Upper lobe of left lung (tissue), 6 donors: ENCODE results near the gene FRMPD2. TPM values are rescaled to one million over a fixed set of nuclear protein-coding genes. Genes with fewer than 3 reads are reported as not detected.
"Not testable (repeated sequence)": the region's sequence is repeated elsewhere in the genome, so short reads cannot be mapped to it uniquely, and the experiment has no call there.

ENCODE experiments used
- ATAC-seq, 2 donors: fragments of 200-7000 bp; cut with Tn5 transposase; one replicate each; pipeline ENCODE4 v1.9.1; 2022; ENCODE audit warnings: mild to moderate bottlenecking in 2 of 2, moderate library complexity in 2 of 2; ENCODE audit not compliant: low FRiP score in 2 of 2
- DNase-seq, 2 donors: peaks; one replicate each; pipeline ENCODE4 v3.0.0-alpha.2; 2019 to 2020
- H3K27ac ChIP-seq, 4 donors: fragments of 200-600 bp; sonication (generic); one replicate each; pipeline ENCODE4 v1.5.1; 2016 to 2019
- H3K27me3 ChIP-seq, 4 donors: fragments of 200-600 bp; sonication (generic); one replicate each; pipeline ENCODE4 v1.5.1; 2017 to 2019
- H3K36me3 ChIP-seq, 4 donors: fragments of 200-600 bp; sonication (generic); one replicate each; pipeline ENCODE4 v1.5.1; 2016 to 2019
- H3K4me1 ChIP-seq, 4 donors: fragments of 200-600 bp; sonication (generic); one replicate each; pipeline ENCODE4 v1.5.1; 2018 to 2019
- H3K4me3 ChIP-seq, 4 donors: fragments of 200-600 bp; sonication (generic); one replicate each; pipeline ENCODE4 v1.5.1; 2017 to 2019; ENCODE audit warnings: mild to moderate bottlenecking in 2 of 4, moderate library complexity in 1 of 4
- H3K9me3 ChIP-seq, 4 donors: fragments of 200-600 bp; sonication (generic); one replicate each; pipeline ENCODE4 v1.5.1; 2018 to 2019
- CTCF ChIP-seq, 6 experiments: fragments of 450-650 bp in 4 of 6; fragments of 200-600 bp in 2 of 6; sonication (generic) in 2 of 6; IDR thresholded peaks; one replicate each; pipeline ENCODE4 v1.5.1; 2016 to 2019; ENCODE audit warnings: antibody characterized with exemption in 6 of 6
- EP300 ChIP-seq, 4 donors: sonication (generic); formaldehyde crosslinking; IDR thresholded peaks; one replicate each; pipeline ENCODE4 v1.5.1; 2017; ENCODE audit warnings: antibody characterized with exemption in 4 of 4, control low read depth in 2 of 4
- POLR2A ChIP-seq, 4 donors: fragments of 450-650 bp; IDR thresholded peaks; one replicate each; pipeline ENCODE4 v1.5.1; 2016 to 2017; ENCODE audit warnings: antibody characterized with exemption in 4 of 4, mild to moderate bottlenecking in 2 of 4
- POLR2AphosphoS5 ChIP-seq, 2 donors: sonication (generic); formaldehyde crosslinking; IDR thresholded peaks; one replicate each; pipeline ENCODE4 v1.5.1; 2017; ENCODE audit warnings: antibody characterized with exemption in 2 of 2
- WGBS, 2 donors: methylation state at CpG; one replicate each; pipeline ENCODE4 v1.1.5; 2017 to 2018; 5-methylcytosine and 5-hydroxymethylcytosine counted together
- total RNA-seq, 6 donors: library from RNA; depleted of rRNA in 4 of 6; stranded (reverse); fragments of >200 nt in 4 of 6; gene quantifications; one replicate each; pipeline versions ENCODE4 v1.1.0 to v1.2.1, GENCODE V29; 2016 to 2021
- donor health status: DM: no; HTN: no; CAD: no; lungs with moderate emphysema.
- donor health status: DM: no; HTN: yes; CAD: no; lungs with severe emphysema.

FRMPD2 gene
- total RNA-seq, 6 donors from 2014 or later, result 0.23 to 38.6 (median 5.6) TPM

DNA sequence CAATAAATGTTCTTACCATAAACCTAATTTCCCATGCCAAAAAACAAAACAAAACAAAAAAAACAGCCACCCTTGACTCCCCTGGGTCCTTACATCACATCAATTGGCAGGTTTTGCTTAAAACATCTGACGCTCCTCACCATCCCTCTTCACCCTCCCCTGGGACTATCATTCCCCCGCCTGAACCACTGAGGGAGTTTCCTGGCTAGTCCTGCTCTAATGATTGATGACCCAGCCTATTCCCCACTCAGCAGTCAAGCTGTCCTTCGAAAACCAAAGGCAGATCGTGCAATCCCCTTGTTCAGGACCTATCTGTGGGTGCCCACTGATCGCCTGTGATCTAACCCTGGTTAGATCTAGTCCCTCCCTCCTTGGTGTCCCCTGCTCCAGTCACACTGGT is 11.2 kb upstream of the FRMPD2 start:
- no peak for DNase-seq
- WGBS, 2 donors, result 67 to 69% methylated on average over 5 of the region's 5 CpGs

GRCh38 chr10:48284811-48285210 is 10.3 kb upstream of the FRMPD2 start:
- Histone ChIP-seq H3K4me1 (peaks cover 0 to 6% (median 1%) of the 10 kb centered on the region in 4 donors), H3K27ac (no peak overlapping the region), H3K9me3 (peaks cover 0 to 7% (median 0%) of the 10 kb centered on the region in 4 donors), H3K36me3 (no peaks in the 10 kb centered on the region), H3K27me3 (no peaks in the 10 kb centered on the region), H3K4me3 (no peak overlapping the region)
- no peak for DNase-seq
- no peak for ATAC-seq
- WGBS, 2 donors, result 50 to 65% methylated on average over 4 of the region's 4 CpGs
- no peak for TF ChIP-seq POLR2A (IDR thresholded peaks at IDR 0.05)
- TF ChIP-seq POLR2AphosphoS5 (IDR thresholded peaks at IDR 0.05), result no peak
- no peak for TF ChIP-seq EP300 (IDR thresholded peaks at IDR 0.05)
- no peak for TF ChIP-seq CTCF (IDR thresholded peaks at IDR 0.05)

More for the DNA sequence above, 11.2 kb upstream of the FRMPD2 start:
- ATAC-seq, result no peak
- peaks cover 0 to 7% (median 0%) of the 10 kb centered on the region in 4 donors for H3K9me3 ChIP-seq
- no peaks in the 10 kb centered on the region for H3K36me3 ChIP-seq
- no peak overlapping the region for H3K27ac ChIP-seq
- no peak overlapping the region for H3K4me3 ChIP-seq
- H3K27me3 ChIP-seq, result no peaks in the 10 kb centered on the region
- H3K4me1 ChIP-seq, result peaks cover 0 to 6% (median 1%) of the 10 kb centered on the region in 4 donors
- TF ChIP-seq CTCF (IDR thresholded peaks at IDR 0.05) (no peak), EP300 (IDR thresholded peaks at IDR 0.05) (no peak), POLR2AphosphoS5 (IDR thresholded peaks at IDR 0.05) (no peak), POLR2A (IDR thresholded peaks at IDR 0.05) (no peak)

GRCh38 chr10:48284002-48284546 is 9.6 kb upstream of the FRMPD2 start:
- Histone ChIP-seq H3K27ac (no peak overlapping the region), H3K27me3 (no peaks in the 10 kb centered on the region), H3K9me3 (peaks cover 0 to 7% (median 0%) of the 10 kb centered on the region in 4 donors), H3K4me3 (no peak overlapping the region), H3K36me3 (no peaks in the 10 kb centered on the region), H3K4me1 (peaks cover 0 to 6% (median 1%) of the 10 kb centered on the region in 4 donors)
- 82 to 86% methylated on average over 2 of the region's 2 CpGs for WGBS, 2 donors
- ATAC-seq (no peak), DNase-seq (no peak)
- no peak for TF ChIP-seq POLR2A (IDR thresholded peaks at IDR 0.05)
- no peak for TF ChIP-seq EP300 (IDR thresholded peaks at IDR 0.05)
- no peak for TF ChIP-seq CTCF (IDR thresholded peaks at IDR 0.05)
- TF ChIP-seq POLR2AphosphoS5 (IDR thresholded peaks at IDR 0.05), result no peak

DNA sequence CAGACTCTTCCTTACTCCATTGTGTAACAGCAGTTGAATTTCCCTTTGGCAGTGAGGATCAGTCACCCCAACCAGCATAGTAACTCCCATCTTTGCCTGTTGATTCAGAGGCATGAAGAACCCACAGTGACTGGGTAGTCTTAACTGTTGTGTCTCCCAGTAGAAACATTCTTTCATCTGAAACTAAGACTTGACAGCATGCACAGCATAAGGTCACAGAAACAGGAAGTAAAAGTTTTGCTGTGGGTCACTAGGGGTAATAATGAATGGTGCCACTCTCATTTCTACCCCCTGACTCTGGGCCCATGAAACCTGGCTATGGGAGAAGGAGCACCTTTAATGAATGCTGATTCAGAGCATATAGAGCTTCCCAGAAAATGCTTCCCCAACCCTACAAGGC is 8.3 kb upstream of the FRMPD2 start:
- Histone ChIP-seq H3K4me3 (no peak overlapping the region), H3K36me3 (no peaks in the 10 kb centered on the region)
- ATAC-seq, result no peak

DNA sequence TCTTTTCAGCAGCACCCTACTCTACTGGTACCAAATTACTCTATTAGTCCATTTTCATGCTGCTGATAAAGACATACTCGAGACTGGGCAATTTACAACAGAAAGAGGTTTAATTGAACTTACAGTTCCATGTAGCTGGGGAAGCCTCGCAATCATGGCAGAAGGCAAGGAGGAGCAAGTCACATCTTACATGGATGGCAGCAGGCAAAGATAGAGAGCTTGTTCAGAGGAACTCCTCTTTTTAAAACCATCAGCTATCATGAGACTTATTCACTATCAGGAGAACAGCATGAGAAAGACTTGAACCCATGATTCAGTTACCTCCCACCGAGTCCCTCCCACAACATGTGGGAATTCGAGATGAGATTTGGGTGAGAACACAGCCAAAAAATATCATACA is 7.2 kb upstream of the FRMPD2 start:
- ATAC-seq, H3K4me1 ChIP-seq, H3K9me3 ChIP-seq, H3K27me3 ChIP-seq, H3K27ac ChIP-seq, DNase-seq, H3K36me3 ChIP-seq, H3K4me3 ChIP-seq: not testable (repeated sequence)
- 64 to 82% methylated on average over 4 of the region's 4 CpGs for WGBS, 2 donors

More for the DNA sequence above, 8.3 kb upstream of the FRMPD2 start:
- TF ChIP-seq POLR2A (IDR thresholded peaks at IDR 0.05) (no peak), EP300 (IDR thresholded peaks at IDR 0.05) (no peak), POLR2AphosphoS5 (IDR thresholded peaks at IDR 0.05) (no peak), CTCF (IDR thresholded peaks at IDR 0.05) (no peak)
- Histone ChIP-seq H3K9me3 (peaks cover 0 to 7% (median 0%) of the 10 kb centered on the region in 4 donors), H3K27ac (no peak overlapping the region), H3K27me3 (no peaks in the 10 kb centered on the region), H3K4me1 (peaks cover 0 to 3% (median under 1%) of the 10 kb centered on the region in 4 donors)
- no peak for DNase-seq
